Renal cortex interstitium (tissue), 11 donors: ENCODE results near the gene TPR. TPM values are rescaled to one million over a fixed set of nuclear protein-coding genes. Genes with fewer than 3 reads are reported as not detected.

ENCODE experiments used
- DNase-seq, 11 donors: peaks; one replicate each; pipeline ENCODE4 v3.0.0-alpha.2; 2013; ENCODE audit warnings: low read depth in 9 of 11, low spot score in 4 of 11; ENCODE audit errors: extremely low read depth in 1 of 11
- polyA plus RNA-seq, 3 donors: library from polyadenylated mRNA; unstranded; fragments of 120-200 nt; gene quantifications; one replicate each; pipeline ENCODE4 v1.2.1, GENCODE V29; 2013; ENCODE audit not compliant: insufficient read length in 3 of 3

The TPR gene
- polyA plus RNA-seq, 3 donors, result 102 to 113 (median 106) TPM

DNA sequence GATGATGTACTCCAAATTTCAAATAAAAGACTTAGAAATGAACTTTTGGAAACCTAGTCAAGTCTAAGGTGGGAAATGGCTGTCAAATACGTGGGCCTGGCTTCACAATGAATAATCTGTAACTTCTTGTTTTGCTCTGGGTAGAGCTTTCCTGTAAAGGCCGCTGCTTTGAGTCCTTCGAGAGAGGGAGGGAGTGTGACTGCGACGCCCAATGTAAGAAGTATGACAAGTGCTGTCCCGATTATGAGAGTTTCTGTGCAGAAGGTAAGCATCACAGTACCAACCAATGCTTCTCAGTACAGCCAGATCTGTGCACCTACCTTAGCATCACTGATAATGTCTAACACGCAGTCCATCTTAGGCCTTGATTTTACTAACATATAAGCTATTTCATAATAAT is 73.6 kb downstream of the TPR start:
- DNase-seq, result no peak

DNA sequence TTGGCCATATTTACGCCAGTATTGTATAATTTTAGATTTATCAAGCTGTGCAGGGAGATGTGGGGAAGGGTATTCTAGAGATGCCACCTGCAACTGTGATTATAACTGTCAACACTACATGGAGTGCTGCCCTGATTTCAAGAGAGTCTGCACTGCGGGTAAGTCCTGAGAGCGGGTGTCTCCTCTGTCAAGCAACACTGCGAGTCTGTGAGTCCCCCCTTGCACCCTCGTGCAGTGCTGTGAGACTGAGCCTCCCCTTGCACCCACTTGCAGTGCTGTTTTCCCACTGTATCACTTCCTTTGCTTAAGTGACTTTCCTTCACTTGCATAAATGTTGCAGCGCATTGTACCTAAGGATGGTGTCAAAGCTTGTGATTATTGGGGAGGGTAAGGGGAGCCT is 75.0 kb downstream of the TPR start:
- DNase-seq, result no peak

DNA sequence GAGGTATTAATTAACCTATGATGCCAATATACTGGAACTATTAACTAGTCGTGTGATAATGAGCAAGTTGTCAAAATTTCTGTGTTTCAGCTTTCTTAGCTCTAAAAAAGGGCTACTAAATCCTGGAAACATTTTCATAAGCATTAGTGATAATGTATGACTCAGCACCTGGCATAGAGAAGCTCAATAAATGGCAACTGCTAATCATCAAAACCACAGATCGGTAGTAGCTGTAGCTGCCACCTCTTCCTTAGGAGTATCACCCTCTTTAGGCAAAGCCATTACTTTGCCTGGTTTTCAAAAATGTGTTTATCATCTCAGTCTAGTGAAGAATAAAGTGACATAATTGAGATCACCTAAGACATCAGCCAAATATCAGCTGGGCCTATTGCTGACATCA is 75.5 kb downstream of the TPR start:
- DNase-seq, result no peak

DNA sequence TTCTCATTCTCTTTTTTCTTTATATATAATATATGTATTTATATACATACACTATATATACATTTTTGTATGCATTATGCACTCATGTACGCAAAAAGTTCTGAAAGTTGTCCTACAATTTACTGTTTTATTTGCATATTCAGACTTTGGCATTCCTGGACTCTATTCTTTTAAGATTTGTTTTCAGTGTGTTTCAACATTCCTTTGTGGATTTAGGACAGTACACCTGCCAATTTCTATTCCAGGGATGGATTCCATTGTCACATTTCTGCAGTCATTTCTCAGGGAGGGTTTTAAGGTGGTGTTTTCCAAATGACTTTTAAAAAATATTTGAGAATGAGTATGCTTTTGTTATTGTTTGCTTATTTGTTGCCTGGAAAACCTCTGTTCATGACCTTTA is 76.2 kb downstream of the TPR start:
- no peak for DNase-seq

DNA sequence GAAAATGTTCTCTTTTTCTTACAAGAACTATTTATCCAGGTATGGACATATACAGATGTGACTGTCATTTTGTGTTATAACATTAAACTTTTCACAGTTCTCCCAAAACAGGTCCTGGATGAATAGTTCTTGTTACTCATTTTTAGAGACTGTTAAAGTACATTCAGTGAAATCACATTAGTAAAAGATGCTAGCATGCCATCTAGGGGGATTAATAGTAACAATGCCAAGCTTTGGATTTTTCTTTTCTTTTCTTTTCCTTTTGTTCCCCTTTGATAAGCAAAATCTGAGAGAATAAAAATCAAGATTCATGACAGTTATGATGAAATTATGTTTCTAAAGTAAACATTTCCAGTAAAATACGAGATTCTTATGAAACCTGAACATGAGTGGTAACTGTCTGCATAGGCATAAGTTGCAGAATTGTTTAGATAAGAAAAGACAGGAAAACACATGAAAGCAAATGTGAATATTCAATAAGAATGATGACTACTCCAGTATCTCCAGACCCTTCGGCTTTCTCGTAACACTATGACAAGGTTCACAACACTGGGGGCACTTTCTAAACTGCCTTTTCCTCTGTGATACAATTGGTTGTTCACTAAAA is 77.5 kb downstream of the TPR start:
- DNase-seq, result no peak

DNA sequence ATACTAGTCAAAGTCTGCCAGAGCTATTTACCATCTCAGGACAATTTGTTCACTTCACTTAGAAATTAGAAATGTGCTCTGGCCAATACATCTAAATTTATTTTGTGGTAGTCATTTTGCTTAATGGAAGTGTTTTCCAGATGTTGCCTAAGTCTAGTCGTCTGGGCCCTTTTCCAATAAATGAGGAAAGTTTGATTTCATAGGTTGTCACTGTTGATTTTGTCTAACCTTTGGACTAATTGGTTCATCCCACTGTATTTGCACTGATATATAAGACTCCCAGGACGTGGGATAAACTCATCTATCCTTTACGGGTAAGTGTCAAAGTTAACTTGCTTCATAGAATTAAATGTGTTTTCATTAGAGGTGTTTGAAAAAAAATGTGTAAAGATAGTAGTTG is 79.1 kb downstream of the TPR start, which contains the start of gene PRG4:
Gene PRG4, plus strand, starts transcription at position 300 of the 400 bp plus-strand sequence.
- no peak for DNase-seq

DNA sequence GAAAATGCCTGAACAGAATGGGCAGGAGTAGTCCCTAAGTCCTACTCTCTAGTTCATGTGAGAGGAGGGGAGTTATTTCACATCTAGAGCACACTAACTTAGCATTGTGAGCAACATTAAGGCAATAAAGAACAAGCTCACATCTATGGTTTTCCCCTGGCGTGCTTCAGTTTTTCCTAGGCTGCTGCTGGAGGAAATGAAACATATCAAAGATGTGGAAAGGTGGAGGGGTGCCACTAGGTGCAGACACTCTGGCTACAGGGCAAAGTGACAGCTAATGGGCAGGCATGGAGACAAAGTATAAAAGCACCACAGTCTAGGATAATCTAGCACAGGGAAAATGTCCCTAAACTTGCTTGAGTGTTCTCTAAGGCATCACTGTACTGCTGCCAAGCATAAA is 82.2 kb downstream of the TPR start:
- DNase-seq, result no peak

DNA sequence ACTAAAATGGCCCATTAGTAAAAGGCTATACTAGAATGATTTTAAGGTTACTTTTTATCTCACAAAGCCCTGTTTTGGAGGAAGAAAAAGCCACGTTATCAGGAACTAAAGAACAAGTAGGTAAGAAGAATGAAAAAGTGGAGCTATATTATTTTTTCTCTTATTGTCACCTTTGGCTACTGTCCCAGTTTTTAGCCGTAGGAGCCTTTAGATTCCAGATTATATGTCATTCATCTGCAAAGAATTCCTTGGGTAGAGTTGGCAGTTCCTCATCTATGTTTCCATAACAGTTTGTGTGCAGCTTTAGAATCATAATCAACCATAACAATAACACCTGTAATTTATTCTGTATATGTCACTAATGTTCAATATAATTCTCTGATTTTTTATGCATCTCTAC is 83.8 kb downstream of the TPR start:
- no peak for DNase-seq

DNA sequence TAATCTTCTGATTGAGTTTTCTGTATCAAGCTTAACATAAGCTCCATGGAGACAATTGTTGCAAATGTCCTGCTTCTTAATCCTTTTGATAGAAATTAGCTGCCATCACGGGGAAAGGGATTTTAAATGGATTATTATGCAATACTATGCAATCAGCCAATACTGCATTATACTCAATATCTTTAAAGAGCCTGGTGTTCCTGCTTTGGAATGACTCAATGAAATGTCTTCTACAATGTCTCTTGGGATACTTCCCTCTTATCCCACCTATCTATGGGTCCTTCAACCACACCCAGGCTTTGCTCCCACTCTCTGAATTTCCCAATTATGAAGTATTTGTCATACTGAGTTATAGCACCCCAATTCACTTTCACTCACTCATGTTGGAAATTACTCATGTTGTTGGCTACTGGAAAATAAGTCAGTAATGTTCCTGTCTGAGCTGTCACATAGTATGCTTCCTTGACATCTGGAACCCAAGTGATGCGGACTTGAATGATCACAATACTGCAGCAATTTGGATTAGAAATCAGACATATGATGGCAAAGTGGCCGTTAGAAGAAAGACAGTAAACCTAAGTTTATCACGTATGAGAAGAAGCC is 85.0 kb downstream of the TPR start:
- no peak for DNase-seq

DNA sequence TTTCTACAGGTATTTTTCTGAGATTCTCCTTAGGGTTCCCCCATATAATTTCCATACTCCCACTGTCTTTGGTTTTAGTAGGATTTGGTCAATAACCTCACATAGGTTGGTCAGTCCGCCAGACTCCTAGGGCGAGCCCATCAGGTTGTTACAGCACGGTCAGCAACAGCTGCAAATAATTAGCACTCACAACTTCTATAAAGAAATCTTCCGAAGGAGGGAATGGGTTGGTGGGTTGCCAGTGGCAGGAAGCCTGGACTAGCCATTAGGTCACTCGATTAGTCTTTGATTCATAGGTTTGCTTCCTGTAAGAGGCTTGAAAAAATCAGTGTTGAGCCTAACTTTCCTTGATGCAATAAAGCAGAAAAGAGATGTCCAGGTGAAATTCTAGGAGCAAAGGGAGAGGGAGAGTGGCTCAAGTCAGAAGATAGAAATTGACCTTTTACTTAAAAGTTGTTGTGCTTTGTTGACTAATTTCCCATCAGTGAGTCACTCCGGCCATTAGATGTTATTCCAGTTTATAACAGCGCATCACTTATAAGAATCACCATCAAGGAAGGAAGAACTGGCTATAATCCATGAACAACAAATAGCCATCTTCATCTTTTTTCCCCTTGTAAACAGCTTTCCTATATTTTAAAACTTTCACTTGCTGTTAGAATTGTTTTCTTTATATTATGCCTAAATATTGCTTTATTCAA is 88.3 kb downstream of the TPR start:
- no peak for DNase-seq

DNA sequence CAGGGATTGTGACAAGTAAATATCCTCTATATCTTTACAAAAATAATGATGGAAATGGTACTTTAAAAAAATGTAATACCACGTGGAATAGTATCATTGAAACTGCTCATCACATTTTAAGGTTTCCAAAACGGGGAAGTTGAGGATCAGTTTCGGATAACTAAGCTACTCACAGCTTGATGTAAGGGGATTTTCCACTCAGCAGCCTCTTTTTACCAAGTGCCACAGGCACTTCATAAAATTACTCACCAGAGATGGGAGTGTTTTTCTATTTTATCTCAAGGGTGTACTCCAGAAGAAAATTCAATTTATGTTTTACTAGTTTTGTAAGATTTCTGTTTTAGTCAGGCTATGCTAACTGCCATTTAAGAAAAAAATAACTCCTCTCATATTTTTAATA is 91.7 kb downstream of the TPR start:
- no peak for DNase-seq

DNA sequence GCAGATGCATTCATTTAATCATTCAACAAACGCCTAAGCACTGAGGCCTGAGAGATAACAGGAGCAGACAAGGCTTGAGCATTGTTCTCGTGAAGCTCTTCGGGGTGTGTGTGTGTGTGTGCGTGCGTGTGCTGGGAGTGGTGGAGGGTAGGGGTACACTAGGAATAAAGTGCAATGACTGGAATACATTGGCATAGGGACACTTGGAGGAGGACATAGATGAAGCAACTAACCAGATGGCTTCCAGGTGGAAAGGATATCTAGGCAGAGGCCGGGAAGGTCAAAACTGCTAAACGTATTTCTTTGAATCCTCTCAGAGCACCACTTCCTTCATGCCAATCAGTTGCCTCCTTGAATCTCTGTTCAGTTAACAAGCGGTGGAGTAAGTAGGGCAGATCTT is 92.6 kb downstream of the TPR start:
- no peak for DNase-seq

DNA sequence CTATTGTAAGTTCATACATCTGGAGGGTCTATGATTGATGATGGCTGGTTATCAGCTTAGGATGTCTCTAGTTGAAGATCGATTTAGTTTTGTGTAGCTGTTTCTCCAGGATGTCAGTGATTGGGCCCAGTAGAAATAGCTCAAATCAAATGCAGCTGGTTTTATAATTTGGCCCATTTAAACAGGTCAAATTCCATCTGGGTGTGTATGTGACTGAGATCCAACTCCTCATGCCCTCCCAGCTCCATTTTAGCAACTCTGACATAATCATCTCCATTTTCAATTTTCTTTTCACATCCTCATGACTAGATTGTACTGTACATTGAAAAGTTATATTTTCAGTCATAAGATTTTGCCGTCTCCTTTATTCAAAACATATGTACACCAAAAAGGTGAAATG is 99.2 kb downstream of the TPR start:
- no peak for DNase-seq

DNA sequence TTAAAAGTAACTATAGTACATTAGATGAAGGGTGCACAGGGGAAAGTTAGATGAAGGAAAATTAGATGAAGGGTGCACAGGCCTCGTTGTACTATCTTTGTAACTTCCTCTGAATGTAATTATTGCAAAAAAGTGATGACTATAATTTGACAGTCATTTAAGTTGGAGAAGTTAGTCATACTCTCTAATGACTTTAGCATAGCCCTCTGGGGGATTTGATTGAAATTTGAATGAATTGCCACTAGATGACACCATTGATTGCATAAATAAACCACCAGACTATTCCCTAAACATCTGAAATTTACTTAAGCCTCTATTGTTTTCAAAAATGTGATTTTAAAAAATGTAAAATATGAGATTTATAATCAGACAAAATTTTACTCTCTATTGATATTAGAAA is 102.6 kb downstream of the TPR start:
- DNase-seq, result no peak

DNA sequence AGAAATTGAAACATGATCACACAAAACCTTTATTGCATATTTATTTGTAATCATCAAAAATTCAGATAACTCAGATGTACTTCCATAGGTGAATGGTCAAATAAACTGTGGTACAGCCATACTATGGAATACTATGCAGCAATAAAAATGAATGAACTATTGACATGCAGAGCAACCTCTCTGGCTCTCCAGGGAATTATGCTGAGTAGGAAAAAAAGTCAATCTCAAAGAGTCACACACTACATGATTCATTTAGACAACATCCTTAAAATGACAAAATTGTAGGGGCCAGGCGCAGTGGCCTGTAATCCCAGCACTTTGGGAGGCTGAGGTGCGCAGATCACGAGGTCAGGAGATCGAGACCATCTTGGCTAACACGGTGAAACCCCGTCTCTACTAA is 104.0 kb downstream of the TPR start:
- DNase-seq, result no peak

Other genes with a start within 250 kb of the TPR start
- under 1 TPM; 0.11 to 0.50 (median 0.25) TPM for gene PRG4, start 79.0 kb downstream of the TPR start, polyA plus RNA-seq
- gene ODR4, start 585 bp upstream of the TPR start, polyA plus RNA-seq, result 10 to 100 TPM; 25.5 to 32.4 (median 29.5) TPM
- gene PDC, start 85.9 kb upstream of the TPR start, polyA plus RNA-seq, result under 1 TPM; 0.11 to 0.39 (median 0.26) TPM